Activated T-helper 1 cell treated with Interleukin-2 at 50 U/mL for 16 hours (primary cell): ENCODE data around the gene DAZL.
"Not testable (repeated sequence)": the region's sequence is repeated elsewhere in the genome, so short reads cannot be mapped to it uniquely, and the experiment has no call there.

ENCODE experiments used
- DNase-seq: peaks from one replicate; pipeline ENCODE4 v3.0.0-alpha.2; 2020; ENCODE audit warnings: low read depth

Gene DAZL, protein sequence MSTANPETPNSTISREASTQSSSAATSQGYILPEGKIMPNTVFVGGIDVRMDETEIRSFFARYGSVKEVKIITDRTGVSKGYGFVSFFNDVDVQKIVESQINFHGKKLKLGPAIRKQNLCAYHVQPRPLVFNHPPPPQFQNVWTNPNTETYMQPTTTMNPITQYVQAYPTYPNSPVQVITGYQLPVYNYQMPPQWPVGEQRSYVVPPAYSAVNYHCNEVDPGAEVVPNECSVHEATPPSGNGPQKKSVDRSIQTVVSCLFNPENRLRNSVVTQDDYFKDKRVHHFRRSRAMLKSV

GRCh38 chr3:16604887-16605602 lies at the start of gene DAZL:
Gene DAZL, minus strand, starts transcription at chr3:16605423. Its CDS starts 218 bp downstream, at chr3:16605205.
- no peak for DNase-seq

DNA sequence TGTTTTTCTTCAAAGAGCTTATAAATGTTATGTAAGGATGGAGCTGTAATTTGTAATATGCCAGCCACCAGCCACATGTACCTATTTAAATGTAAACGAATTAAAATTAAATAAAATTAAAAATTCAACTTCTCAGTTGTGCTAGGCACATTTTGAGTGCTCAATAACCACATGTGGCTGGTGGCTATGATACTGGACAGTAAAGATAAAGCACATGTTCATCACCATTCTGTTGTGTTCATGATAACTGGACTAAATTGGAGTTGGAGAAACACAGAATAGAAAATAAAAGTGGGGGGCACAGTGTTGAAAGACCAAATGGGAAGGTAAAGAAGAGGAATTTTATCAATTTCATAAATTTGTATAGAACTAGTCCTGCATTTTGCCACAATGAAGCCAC lies 49.8 kb upstream of the DAZL start:
- DNase-seq, result no peak

DNA sequence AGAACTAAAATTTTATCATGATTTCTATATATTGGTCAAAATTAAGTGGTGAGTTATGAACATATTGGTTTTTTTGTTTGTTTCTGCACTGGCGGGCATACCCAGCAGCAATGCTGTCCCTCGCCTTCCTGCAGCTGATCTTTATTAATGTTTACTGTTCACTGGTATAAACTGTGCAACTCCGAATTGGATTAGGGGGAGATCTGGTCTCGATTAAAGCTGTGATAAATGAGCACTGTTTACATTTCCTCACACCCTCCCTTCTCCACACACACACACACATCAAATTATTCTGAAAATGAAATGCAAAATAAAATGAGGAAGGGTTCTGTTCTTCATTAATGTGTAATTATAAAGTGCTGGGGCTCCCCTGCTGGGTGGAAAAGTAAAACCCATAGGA lies 48.5 kb upstream of the DAZL start:
- DNase-seq, result no peak

DNA sequence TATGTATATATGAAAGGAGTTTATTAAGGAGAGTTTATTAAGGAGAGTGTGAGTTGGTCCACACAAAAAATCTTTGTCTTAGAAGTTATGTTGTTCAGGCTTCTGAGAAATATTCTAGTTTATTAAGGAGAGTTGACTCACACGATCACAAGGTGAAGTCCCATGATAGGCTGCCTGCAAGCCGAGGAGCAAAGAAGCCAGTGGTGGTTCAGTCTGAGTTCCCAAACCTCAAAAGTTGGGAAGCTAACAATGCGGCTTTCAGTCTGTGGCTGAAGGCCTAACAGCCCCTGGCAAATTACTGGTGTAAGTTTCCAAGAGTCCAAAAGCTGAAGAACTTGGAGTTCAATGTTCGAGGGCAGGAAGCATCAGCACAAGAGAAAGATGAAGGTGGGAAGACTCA lies 42.4 kb upstream of the DAZL start:
- no peak for DNase-seq

- DNase-seq, result no peak
Measured at GRCh38 chr3:16639806-16640205, 34.6 kb upstream of the DAZL start.

DNA sequence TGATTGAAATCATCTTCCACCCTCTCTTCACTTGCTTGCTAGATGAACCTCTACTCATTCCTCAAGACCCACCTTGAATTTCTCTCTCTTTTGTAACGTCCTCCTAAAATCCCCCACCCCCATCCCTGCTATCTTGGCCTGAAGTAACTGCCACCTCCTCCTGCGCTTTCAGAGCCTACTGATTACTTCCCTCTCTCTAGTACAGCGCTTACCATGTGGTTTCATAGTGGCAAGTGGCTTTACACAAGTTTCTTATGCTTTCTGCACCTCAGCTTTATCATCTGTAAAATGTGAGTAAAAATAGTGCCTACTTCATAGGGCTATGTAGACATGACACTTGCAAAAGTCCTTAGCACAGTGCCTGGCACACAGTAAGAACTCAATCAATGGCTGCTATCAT lies 28.7 kb upstream of the DAZL start:
- no peak for DNase-seq

DNA sequence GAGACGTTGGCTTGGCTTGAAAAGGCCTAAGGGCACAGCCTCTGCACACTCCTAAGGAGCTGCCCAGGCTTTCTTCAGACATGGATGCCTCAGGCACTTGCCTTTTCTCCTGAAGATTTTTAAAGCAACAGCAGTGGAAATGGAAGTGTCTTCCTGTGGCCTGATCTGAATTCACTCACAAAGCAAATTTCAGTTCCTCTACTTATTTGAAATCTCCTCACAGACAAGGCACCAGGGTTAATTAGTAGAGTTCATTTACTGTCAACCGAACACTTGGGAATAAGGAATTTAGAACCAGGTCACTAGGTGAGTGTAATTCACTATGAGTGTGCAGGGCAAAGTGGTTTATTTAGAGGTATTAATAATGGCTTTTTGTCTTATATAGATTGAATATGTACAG lies 27.2 kb upstream of the DAZL start:
- no peak for DNase-seq

GRCh38 chr3:16618721-16619120 lies 13.5 kb upstream of the DAZL start:
- no peak for DNase-seq

DNA sequence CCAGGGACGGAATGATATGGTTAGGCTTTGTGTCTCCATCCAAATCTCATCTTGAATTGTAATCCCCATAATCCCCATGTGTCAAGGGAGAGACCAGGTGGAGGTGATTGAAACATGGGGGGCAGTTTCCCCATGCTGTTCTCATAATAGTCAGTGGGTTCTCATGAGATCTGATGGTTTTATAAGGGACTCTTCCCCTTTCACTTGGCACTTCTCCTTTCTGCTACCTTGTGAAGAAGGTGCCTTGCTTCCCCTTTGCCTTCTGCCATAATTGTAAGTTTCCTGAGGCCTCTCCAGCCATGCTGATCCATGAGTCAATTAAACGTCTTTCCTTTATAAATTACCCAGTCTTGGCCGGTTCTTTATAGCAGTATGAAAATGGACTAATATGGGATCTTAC lies 11.9 kb upstream of the DAZL start:
- not testable (repeated sequence) for DNase-seq

DNA sequence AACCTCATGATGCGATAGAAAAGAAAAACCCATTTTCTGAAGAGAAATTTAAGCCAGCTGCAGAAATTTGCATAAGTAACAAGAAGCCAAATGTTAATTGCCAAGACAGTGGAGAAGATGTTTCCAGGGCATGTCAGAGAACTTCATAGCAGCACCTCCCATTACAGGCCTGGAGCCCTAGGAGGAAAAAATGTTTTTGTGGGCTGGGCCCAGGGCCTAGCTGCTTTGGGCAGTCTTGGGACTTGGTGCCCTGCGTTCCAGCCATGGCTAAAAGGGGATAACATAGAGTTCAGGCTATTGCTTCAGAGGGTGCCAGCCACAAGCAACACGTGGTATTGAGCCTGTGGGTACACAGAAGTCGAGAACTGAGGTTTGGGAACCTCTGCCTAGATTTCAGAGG lies 10.9 kb upstream of the DAZL start:
- no peak for DNase-seq

- no peak for DNase-seq
Measured at GRCh38 chr3:16614033-16615031, 9.1 kb upstream of the DAZL start.

GRCh38 chr3:16609927-16610580 lies 4.8 kb upstream of the DAZL start:
- DNase-seq, result no peak

- no peak for DNase-seq
Measured at GRCh38 chr3:16608816-16609215, 3.6 kb upstream of the DAZL start.

- DNase-seq, result no peak
Measured at GRCh38 chr3:16607718-16608117, 2.5 kb upstream of the DAZL start.

DNA sequence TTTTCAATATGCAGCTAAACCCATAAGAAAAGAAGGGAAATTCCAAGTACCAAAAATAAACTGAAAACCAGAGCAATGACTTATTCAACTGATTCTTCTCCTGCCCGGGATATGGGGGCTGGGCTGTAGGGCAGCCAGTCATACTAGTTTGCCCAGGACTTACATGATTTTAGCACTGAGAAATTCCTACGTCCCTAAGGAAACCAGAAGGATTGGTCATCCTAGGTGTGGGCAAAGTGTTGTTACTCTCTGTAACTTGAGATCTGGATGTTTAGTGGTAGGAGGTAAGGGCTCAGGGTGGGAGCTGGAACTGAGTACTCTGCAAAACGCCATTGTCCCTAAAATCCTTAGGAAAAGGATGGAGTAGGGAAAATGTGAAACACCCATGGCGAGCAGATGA lies 1.2 kb upstream of the DAZL start:
- no peak for DNase-seq

- DNase-seq, result no peak
Measured at GRCh38 chr3:16605966-16606365, 743 bp upstream of the DAZL start.

GRCh38 chr3:16604433-16604832 lies 790 bp downstream of the DAZL start:
- DNase-seq, result no peak

GRCh38 chr3:16601537-16602005 lies 3.7 kb downstream of the DAZL start:
- no peak for DNase-seq

DNA sequence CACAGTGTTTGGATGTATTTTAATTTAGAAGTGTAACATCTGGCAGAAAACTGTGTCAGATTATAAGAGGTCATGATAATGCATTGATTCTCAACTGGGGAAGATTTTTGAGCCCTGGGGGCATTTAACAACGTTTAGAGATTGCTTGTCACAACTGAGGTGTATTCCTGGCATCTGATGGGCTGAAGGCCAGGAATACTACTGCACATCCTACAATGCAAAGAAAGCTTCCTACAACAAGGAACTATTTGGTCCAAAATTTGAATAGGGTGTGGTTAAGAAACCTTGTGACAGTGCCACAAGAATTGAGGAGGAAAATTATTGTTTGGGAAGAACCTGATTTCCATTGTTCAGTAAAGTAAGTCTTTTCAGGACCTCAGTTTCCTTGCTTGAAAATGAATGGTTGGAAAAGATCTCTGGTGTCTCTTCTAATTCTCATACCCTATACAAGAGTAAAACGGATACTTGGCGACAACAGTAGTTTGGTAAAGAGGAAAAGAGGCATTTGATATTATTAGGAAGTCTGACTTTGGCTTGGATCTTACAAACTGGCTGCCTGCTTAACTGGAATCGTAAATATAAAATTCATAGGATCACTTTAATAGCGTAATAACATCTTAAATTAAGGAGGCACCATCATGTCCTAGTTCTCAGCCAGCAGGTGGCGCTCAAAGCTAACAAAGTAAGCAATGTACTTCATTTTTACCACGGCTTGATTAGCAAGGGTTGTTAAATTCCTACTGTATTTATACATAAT lies 4.3 kb downstream of the DAZL start:
- peak; percentile 62 for DNase-seq

- DNase-seq, result no peak
Measured at GRCh38 chr3:16599694-16600093, 5.5 kb downstream of the DAZL start.

DNA sequence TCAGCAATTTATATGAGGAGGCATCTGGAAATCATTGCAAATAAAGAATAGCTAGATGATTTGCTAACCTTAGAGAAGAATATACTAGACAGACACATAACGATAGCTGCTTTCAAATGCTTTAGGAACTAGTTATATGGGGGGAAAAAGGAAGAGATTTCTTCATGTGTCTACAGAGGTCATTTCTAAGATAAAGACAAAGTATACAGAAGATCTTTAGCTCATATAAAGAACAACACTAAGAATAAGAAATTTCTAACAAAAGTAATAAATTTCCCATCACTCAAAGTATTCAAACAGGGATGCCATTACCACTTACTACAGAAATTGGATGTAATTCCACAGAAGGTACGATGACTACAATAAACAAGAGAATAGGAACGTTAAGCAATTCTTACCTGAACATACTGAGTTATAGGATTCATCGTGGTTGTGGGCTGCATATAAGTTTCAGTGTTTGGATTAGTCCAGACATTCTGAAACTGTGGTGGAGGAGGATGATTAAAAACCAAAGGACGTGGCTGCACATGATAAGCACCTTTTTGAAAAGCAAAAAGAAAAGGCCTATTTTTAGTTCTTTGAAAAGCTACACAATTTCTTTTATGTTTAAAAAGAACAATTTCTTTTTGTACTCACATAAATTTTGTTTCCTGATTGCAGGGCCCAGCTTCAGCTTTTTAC lies 8.7 kb downstream of the DAZL start:
- no peak for DNase-seq
